H1 (cell line): ENCODE measurements around the gene SPR. TPM values are rescaled to one million over a fixed set of nuclear protein-coding genes. Genes with fewer than 3 reads are reported as not detected.

Experiments
- CTCF ChIA-PET: fragments of 300-600 bp; sonication (Branson Sonifier 250); formaldehyde crosslinking; loops from one replicate; lab custom pipeline; 2021; ENCODE audit not compliant: partially characterized antibody; lab: Charles Lee
- POLR2A ChIA-PET: fragments of 300-600 bp; sonication (Branson Sonifier 250); formaldehyde crosslinking; loops from one replicate; lab custom pipeline; 2021; ENCODE audit warnings: inconsistent platforms; ENCODE audit not compliant: partially characterized antibody; lab: Charles Lee
- DNase-seq, 2 experiments: peaks; one replicate each; pipeline versions ENCODE4 v3.0.0 to v3.0.0-alpha.2; 2010 to 2022; ENCODE audit warnings: low spot score in 2 of 2, low read depth in 1 of 2, mixed read lengths in 1 of 2
- FAIRE-seq: peaks from 2 replicates; lab custom pipeline; 2011; peaks lifted over from hg19 to GRCh38; lab: Jason Lieb, UNC
- H2AFZ ChIP-seq: 2 replicates; pipeline ENCODE4 v1.8.1; 2012; ENCODE audit warnings: low read length, inconsistent platforms
- H2AK5ac ChIP-seq: 2 replicates; pipeline ENCODE4 v1.6.1; 2013; ENCODE audit warnings: low read depth, low read length
- H2BK120ac ChIP-seq: replicated peaks from 2 replicates; pipeline ENCODE3; 2013; ENCODE audit warnings: low read depth, low read length, inconsistent platforms
- H2BK12ac ChIP-seq: 2 replicates; pipeline ENCODE4 v1.6.1; 2013; ENCODE audit warnings: low read depth, low read length
- H2BK15ac ChIP-seq: 2 replicates; pipeline ENCODE4 v1.6.1; 2013; ENCODE audit warnings: low read length
- H2BK20ac ChIP-seq: 2 replicates; pipeline ENCODE4 v1.6.1; 2013; ENCODE audit warnings: low read length
- H2BK5ac ChIP-seq: 2 replicates; pipeline ENCODE4 v1.6.1; 2013; ENCODE audit warnings: low read depth, low read length
- H3K14ac ChIP-seq: 2 replicates; pipeline ENCODE4 v1.6.1; 2013; ENCODE audit warnings: inconsistent platforms; ENCODE audit not compliant: insufficient read length
- H3K18ac ChIP-seq: 2 replicates; pipeline ENCODE4 v1.6.1; 2013; ENCODE audit warnings: low read length; ENCODE audit errors: extremely low read depth
- H3K23ac ChIP-seq: 2 replicates; pipeline ENCODE4 v1.6.1; 2013; ENCODE audit warnings: inconsistent platforms; ENCODE audit not compliant: insufficient read length
- H3K23me2 ChIP-seq: 2 replicates; pipeline ENCODE4 v1.6.1; 2013; ENCODE audit warnings: low read depth, low read length
- H3K27ac ChIP-seq: 2 replicates; pipeline ENCODE4 v1.6.1; 2011; ENCODE audit warnings: low read depth, low read length, inconsistent platforms
- H3K27me3 ChIP-seq, 4 experiments: replicated peaks in 1 of 4; 1 replicate in 1 of 4; 2 replicates in 3 of 4; pipeline versions ENCODE4 v1.6.1 to v1.8.1; 2011 to 2013; ENCODE audit warnings: low read length in 3 of 4, mild to moderate bottlenecking in 3 of 4, inconsistent platforms in 2 of 4, mixed read lengths in 2 of 4, moderate library complexity in 1 of 4; ENCODE audit not compliant: control insufficient read depth in 3 of 4, insufficient read depth in 3 of 4; ENCODE audit errors: extremely low read depth in 1 of 4
- H3K36me3 ChIP-seq, 4 experiments: 2 replicates each; pipeline versions ENCODE4 v1.6.1 to v1.8.1; 2011 to 2013; ENCODE audit warnings: mild to moderate bottlenecking in 4 of 4, low read length in 3 of 4, moderate library complexity in 2 of 4, control low read depth in 1 of 4, inconsistent platforms in 1 of 4; ENCODE audit not compliant: insufficient read depth in 4 of 4, control insufficient read depth in 2 of 4
- H3K4ac ChIP-seq: replicated peaks from 2 replicates; pipeline ENCODE3; 2013; ENCODE audit warnings: low read length, low read depth, mixed read lengths, inconsistent platforms; ENCODE audit not compliant: insufficient read length
- H3K4me1 ChIP-seq, 4 experiments: replicated peaks in 1 of 4; 1 replicate in 1 of 4; 2 replicates in 3 of 4; pipeline versions ENCODE4 v1.6.1 to v1.8.1; 2011 to 2013; ENCODE audit warnings: low read length in 3 of 4, inconsistent platforms in 2 of 4, mixed read lengths in 1 of 4; ENCODE audit not compliant: insufficient read depth in 4 of 4, control insufficient read depth in 3 of 4
- H3K4me2 ChIP-seq, 2 experiments: 2 replicates each; pipeline versions ENCODE4 v1.6.1 to v1.8.1; 2011 to 2013; ENCODE audit warnings: low read depth in 2 of 2, low read length in 2 of 2, control low read depth in 1 of 2, inconsistent platforms in 1 of 2, mild to moderate bottlenecking in 1 of 2; ENCODE audit not compliant: insufficient read depth in 1 of 2
- H3K4me3 ChIP-seq, 4 experiments: fragments of 200-600, 300-600 bp in 1 of 4; sonication (generic), shearing (Covaris generic), sonication (Bioruptor Twin) in 1 of 4; 2 replicates each; pipeline versions ENCODE4 v1.5.1 to v1.8.1; 2011 to 2016; ENCODE audit warnings: low read length in 4 of 4, low read depth in 3 of 4, control low read depth in 2 of 4, inconsistent platforms in 2 of 4, mild to moderate bottlenecking in 2 of 4, mixed read lengths in 1 of 4, moderate library complexity in 1 of 4; ENCODE audit not compliant: insufficient read depth in 2 of 4; ENCODE audit errors: extremely low read depth in 1 of 4
- H3K56ac ChIP-seq: replicated peaks from 2 replicates; pipeline ENCODE3; 2013; ENCODE audit warnings: low read depth, mild to moderate bottlenecking, mixed read lengths, low read length, inconsistent platforms; ENCODE audit not compliant: insufficient read length
- H3K79me1 ChIP-seq: 2 replicates; pipeline ENCODE4 v1.6.1; 2013; ENCODE audit warnings: low read depth, low read length, control low read depth
- H3K79me2 ChIP-seq, 2 experiments: 2 replicates each; pipeline versions ENCODE4 v1.6.1 to v1.8.1; 2012 to 2013; ENCODE audit warnings: low read length in 2 of 2, mild to moderate bottlenecking in 2 of 2, inconsistent platforms in 1 of 2; ENCODE audit not compliant: insufficient read depth in 2 of 2, control insufficient read depth in 1 of 2
- H3K9ac ChIP-seq, 4 experiments: replicated peaks in 1 of 4; 1 replicate in 1 of 4; 2 replicates in 3 of 4; pipeline versions ENCODE4 v1.6.1 to v1.8.1; 2011 to 2013; ENCODE audit warnings: low read depth in 3 of 4, low read length in 3 of 4, control low read depth in 2 of 4, mild to moderate bottlenecking in 2 of 4, moderate library complexity in 2 of 4, inconsistent platforms in 1 of 4; ENCODE audit errors: extremely low read depth in 1 of 4
- H3K9me3 ChIP-seq, 2 experiments: 2 replicates each; pipeline versions ENCODE4 v1.6.1 to v1.8.1; 2012 to 2013; ENCODE audit warnings: mild to moderate bottlenecking in 2 of 2, moderate library complexity in 2 of 2, control low read depth in 1 of 2, inconsistent platforms in 1 of 2, low read depth in 1 of 2, low read length in 1 of 2, mixed read lengths in 1 of 2; ENCODE audit not compliant: insufficient read depth in 2 of 2
- H4K20me1 ChIP-seq, 2 experiments: replicated peaks in 1 of 2; 2 replicates each; pipeline versions ENCODE3 to v1.8.1; 2011 to 2013; ENCODE audit warnings: inconsistent platforms in 2 of 2, low read length in 2 of 2, mild to moderate bottlenecking in 1 of 2; ENCODE audit not compliant: insufficient read depth in 2 of 2, control insufficient read depth in 1 of 2
- H4K5ac ChIP-seq: 2 replicates; pipeline ENCODE4 v1.6.1; 2013; ENCODE audit warnings: low read length, low read depth, mixed read lengths, inconsistent platforms; ENCODE audit not compliant: insufficient read length
- H4K8ac ChIP-seq: 2 replicates; pipeline ENCODE4 v1.8.0; 2013; ENCODE audit warnings: mild to moderate bottlenecking, moderate library complexity, low read length, inconsistent platforms; ENCODE audit not compliant: insufficient read depth; ENCODE audit errors: extremely low read depth
- H4K91ac ChIP-seq: replicated peaks from 2 replicates; pipeline ENCODE3; 2013; ENCODE audit warnings: low read length, mixed read lengths, inconsistent platforms; ENCODE audit not compliant: insufficient read length
- BACH1 ChIP-seq: IDR thresholded peaks from 2 replicates; pipeline ENCODE4 v1.6.1; 2012; ENCODE audit warnings: low read length, improper control_type of control experiment
- BCL11A ChIP-seq, 2 experiments: IDR thresholded peaks; one replicate each; pipeline ENCODE4 v1.6.1; 2011; ENCODE audit warnings: low read depth in 2 of 2, low read length in 2 of 2, mild to moderate bottlenecking in 2 of 2
- CBX5 ChIP-seq: fragments of 300-800, 300-1000 bp; sonication (generic); IDR thresholded peaks from 2 replicates; pipeline ENCODE4 v1.7.1; 2016; ENCODE audit warnings: antibody characterized with exemption, low read length, low read depth
- HDAC6 ChIP-seq: IDR thresholded peaks from one replicate; pipeline ENCODE4 v1.7.1; 2012; ENCODE audit warnings: low read depth, mild to moderate bottlenecking, inconsistent platforms, low read length, moderate library complexity
- KDM1A ChIP-seq: fragments of 200-600, 300-600 bp; sonication (generic); IDR thresholded peaks from 2 replicates; pipeline ENCODE4 v1.7.1; 2016; ENCODE audit warnings: mild to moderate bottlenecking, low read length, borderline replicate concordance
- PHF8 ChIP-seq: fragments of 200-600 bp; sonication (generic); conservative IDR thresholded peaks from 2 replicates; pipeline ENCODE4 v1.7.1; 2012; ENCODE audit warnings: low read depth, mild to moderate bottlenecking, inconsistent platforms, low read length, moderate library complexity
- RBBP5 ChIP-seq: IDR thresholded peaks from 2 replicates; pipeline ENCODE4 v1.7.1; 2012; ENCODE audit warnings: low read depth, mild to moderate bottlenecking, inconsistent platforms, low read length, moderate library complexity, borderline replicate concordance
- SIX5 ChIP-seq: IDR thresholded peaks from 2 replicates; pipeline ENCODE4 v1.6.1; 2011; ENCODE audit warnings: mild to moderate bottlenecking, low read depth, low read length
- TAF1 ChIP-seq: IDR thresholded peaks from 2 replicates; pipeline ENCODE4 v1.6.1; 2011; ENCODE audit warnings: mild to moderate bottlenecking, low read depth, low read length
- TBP ChIP-seq: IDR thresholded peaks from 2 replicates; pipeline ENCODE4 v1.6.1; 2011; ENCODE audit warnings: low read depth, low read length, improper control_type of control experiment
- TCF12 ChIP-seq: IDR thresholded peaks from 2 replicates; pipeline ENCODE4 v1.6.1; 2011; ENCODE audit warnings: low read depth, mild to moderate bottlenecking, low read length
- TEAD4 ChIP-seq: IDR thresholded peaks from 2 replicates; pipeline ENCODE4 v1.6.1; 2012; ENCODE audit warnings: low read depth, low read length, inconsistent platforms, mixed read lengths
- WGBS, 2 experiments: shearing (Covaris generic) in 1 of 2; methylation state at CpG; one replicate each; pipeline versions ENCODE4 v1.1.6 to v1.1.7; 2013 to 2015; ENCODE audit warnings: low lambda C conversion rate in 2 of 2, mixed read lengths in 2 of 2, inconsistent platforms in 1 of 2, low coverage in 1 of 2, missing lambda C conversion rate in 1 of 2; ENCODE audit not compliant: insufficient replicate concordance in 2 of 2, insufficient coverage in 1 of 2, insufficient read length in 1 of 2; ENCODE audit errors: extremely low coverage in 1 of 2, missing lambda C conversion rate in 1 of 2; 5-methylcytosine and 5-hydroxymethylcytosine counted together
- polyA plus RNA-seq, 7 experiments: library from polyadenylated mRNA; depleted of rRNA in 3 of 7; stranded (reverse) in 5 of 7; unstranded in 2 of 7; fragments of >200 nt in 5 of 7; fragments of 200-250 nt in 2 of 7; gene quantifications; 1 replicate in 5 of 7; 2 replicates in 1 of 7; 4 replicates in 1 of 7; pipeline versions ENCODE4 v1.2.1 to v1.2.3, GENCODE V29; 2011 to 2013; ENCODE audit warnings: missing spikeins in 2 of 7, mixed read lengths in 2 of 7
- total RNA-seq: library from RNA; stranded (reverse); fragmentation: NEBNext Ultra II Directional; extraction: Animal tissue kit (Norgen Biotek cat#: 25700); gene quantifications from 2 replicates; pipeline ENCODE4 v1.2.1, GENCODE V29; 2021

SPR gene
- total and polyA plus RNA-seq, 2 of the 8 experiments (the other 6 are each of a cell fraction or from before 2014, with no cell fraction given): 4.5 to 11.5 TPM

DNA sequence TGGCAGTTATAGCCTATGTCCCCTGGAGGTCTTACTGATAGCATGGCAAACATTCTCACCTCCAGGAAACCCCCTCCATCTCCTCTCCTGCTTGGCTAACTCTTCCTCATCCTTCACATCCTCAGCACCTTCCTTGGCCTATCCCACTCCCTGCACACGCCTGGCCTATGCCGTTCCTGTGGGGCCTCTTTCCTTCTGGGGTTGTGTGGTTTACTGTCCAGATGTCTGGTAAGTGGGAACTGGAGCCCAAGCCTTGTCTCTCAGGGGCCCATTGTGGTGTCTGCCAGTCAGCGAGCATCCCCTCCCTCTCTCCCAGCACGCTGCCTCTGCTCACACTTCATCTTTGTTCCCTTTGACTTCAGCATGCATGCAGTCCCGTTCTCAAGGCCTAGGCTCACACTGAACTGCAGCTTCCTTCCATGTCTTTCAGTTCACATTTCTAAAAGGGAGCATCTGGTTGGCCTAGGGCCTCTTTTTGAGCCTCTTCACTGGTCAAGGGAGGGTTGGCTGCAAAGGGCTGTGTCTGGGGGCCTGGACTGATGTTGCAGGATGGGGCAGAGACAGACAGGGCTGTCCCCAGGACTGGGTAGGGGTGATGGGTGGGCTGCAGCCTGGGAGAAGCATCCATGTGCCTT lies 13.1 kb downstream of the SPR start:
- no peak overlapping the region for H3K27ac ChIP-seq
- no peak overlapping the region for H3K18ac ChIP-seq
- no peak overlapping the region for H2BK12ac ChIP-seq
- H4K20me1 ChIP-seq: no peaks in the 10 kb centered on the region
- H3K36me3 ChIP-seq: no peaks in the 10 kb centered on the region
- no peak for TF ChIP-seq PHF8
- TF ChIP-seq TCF12: no peak
- TF ChIP-seq BCL11A (IDR thresholded peaks at IDR 0.05; ENCODE audit: low read depth in 2 of 2, low read length in 2 of 2): no peak
- no peak for TF ChIP-seq HDAC6
- TF ChIP-seq RBBP5: no peak
- TF ChIP-seq KDM1A: no peak
- no peak for TF ChIP-seq CBX5
- no peak for TF ChIP-seq BACH1
- no peak for TF ChIP-seq TAF1
- TF ChIP-seq TEAD4: no peak
- TF ChIP-seq TBP: no peak
- no peak for TF ChIP-seq SIX5
- TF ChIP-seq, all 59 proteins: peak for 0
- no peak overlapping the region for H2AFZ ChIP-seq
- FAIRE-seq: no peak
- no peak overlapping the region for H3K4me2 ChIP-seq
- no peak overlapping the region for H2AK5ac ChIP-seq
- H3K23me2 ChIP-seq: no peaks in the 10 kb centered on the region; the same call in 1 of the 2 replicates
- H3K27me3 ChIP-seq: peaks cover 0 to 31% (median 22%) of the 10 kb centered on the region in 4 experiments; a peak in 6 of 7 replicates
- ChIA-PET POLR2A (no interaction called here), CTCF (interaction anchor here (0.9 to 19.1 kb wide), 4 partner anchors 7 to 42 kb away, joined by 3 to 497 read pairs (median 265); partner anchors contain the start of gene EMX1)
- no peak for DNase-seq
- no peak overlapping the region; a peak in 1 of 7 replicates for H3K9ac ChIP-seq
- no peaks in the 10 kb centered on the region for H3K79me1 ChIP-seq
- H3K56ac ChIP-seq: no peak overlapping the region
- H2BK15ac ChIP-seq: no peak overlapping the region
- no peak overlapping the region for H3K23ac ChIP-seq
- peaks cover 1 to 4% (median 3%) of the 10 kb centered on the region in 4 experiments for H3K4me1 ChIP-seq
- H3K4ac ChIP-seq: no peak overlapping the region
- no peaks in the 10 kb centered on the region for H3K79me2 ChIP-seq
- H2BK120ac ChIP-seq: no peak overlapping the region
- H3K4me3 ChIP-seq: no peak overlapping the region
- H3K9me3 ChIP-seq: no peaks in the 10 kb centered on the region
- H3K14ac ChIP-seq: no peak overlapping the region
- WGBS, 2 experiments: 93% methylated on average over 5 of the region's 5 CpGs; no CpG with 5 or more reads in 1 of the 2 experiments
- H2BK20ac ChIP-seq: 0 out of 2 replicates have a peak overlapping the region, but pooled peaks have one; percentile 50
- H4K8ac ChIP-seq: no peak overlapping the region
- no peak overlapping the region for H4K5ac ChIP-seq
- no peak overlapping the region for H4K91ac ChIP-seq
- no peak overlapping the region for H2BK5ac ChIP-seq
